Measurements from ENCODE around the gene UBE3D. TPM values are rescaled to one million over a fixed set of nuclear protein-coding genes. Genes with fewer than 3 reads are reported as not detected.
"Not testable (repeated sequence)": the region's sequence is repeated elsewhere in the genome, so short reads cannot be mapped to it uniquely, and the experiment has no call there.

Gene UBE3D
- total RNA-seq, 3 donors from 2014 or later: 9.7 to 11.6 (median 10.4) TPM

DNA sequence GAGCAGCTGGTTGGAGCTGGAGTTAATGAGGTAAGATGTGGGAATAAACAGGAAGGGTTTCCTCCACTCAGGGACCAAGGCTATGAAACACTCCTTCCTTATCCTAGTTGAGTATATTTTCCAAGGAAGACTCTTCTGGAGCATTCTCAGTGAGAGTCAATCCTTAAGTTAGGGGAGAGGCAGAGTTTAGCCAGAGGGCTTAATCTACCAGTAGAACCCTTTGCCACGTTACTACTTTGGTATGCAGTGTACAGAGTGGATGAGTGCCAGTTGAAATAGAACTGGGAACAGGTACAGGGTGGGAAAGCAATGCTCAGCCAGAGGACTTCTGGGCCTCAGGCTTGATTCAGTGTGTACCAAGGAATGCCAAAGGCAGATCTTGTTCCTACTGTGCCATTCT lies 114.3 kb downstream of the UBE3D start:
- H3K36me3 Mint-ChIP-seq (ENCODE audit: insufficient read depth): peaks cover 55% of the 10 kb centered on the region
- no peaks in the 10 kb centered on the region for H3K27me3 Mint-ChIP-seq (ENCODE audit: low read depth)
- ATAC-seq (no peak), DNase-seq (no peak)
- peaks cover 13% of the 10 kb centered on the region for H3K9me3 Mint-ChIP-seq
- peaks cover 2% of the 10 kb centered on the region for H3K4me1 Mint-ChIP-seq (ENCODE audit: low read depth)
- H3K4me3 Mint-ChIP-seq: no peak overlapping the region

DNA sequence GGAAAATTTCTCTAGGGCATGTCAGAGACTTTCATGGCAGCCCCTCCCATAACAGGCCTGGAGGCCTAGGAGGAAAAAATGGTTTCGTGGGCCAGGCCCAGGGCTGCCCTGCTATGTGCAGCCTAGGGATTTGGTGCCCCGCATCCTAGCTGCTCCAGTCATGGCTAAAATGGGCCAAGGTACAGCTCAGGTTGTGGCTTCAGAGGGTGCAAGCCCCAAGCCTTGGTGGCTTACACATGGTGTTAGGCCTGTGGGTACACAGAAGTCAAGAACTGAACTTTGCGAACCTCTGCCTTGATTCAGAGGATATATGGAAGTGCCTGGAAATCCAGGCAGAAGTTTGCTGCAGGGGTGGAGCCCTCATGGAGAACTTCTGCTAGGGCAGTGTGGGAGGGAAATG lies 134.7 kb downstream of the UBE3D start:
- H3K9me3 Mint-ChIP-seq: peaks cover 34% of the 10 kb centered on the region
- not testable (repeated sequence) for ATAC-seq
- H3K36me3 Mint-ChIP-seq (ENCODE audit: insufficient read depth): peaks cover 63% of the 10 kb centered on the region

DNA sequence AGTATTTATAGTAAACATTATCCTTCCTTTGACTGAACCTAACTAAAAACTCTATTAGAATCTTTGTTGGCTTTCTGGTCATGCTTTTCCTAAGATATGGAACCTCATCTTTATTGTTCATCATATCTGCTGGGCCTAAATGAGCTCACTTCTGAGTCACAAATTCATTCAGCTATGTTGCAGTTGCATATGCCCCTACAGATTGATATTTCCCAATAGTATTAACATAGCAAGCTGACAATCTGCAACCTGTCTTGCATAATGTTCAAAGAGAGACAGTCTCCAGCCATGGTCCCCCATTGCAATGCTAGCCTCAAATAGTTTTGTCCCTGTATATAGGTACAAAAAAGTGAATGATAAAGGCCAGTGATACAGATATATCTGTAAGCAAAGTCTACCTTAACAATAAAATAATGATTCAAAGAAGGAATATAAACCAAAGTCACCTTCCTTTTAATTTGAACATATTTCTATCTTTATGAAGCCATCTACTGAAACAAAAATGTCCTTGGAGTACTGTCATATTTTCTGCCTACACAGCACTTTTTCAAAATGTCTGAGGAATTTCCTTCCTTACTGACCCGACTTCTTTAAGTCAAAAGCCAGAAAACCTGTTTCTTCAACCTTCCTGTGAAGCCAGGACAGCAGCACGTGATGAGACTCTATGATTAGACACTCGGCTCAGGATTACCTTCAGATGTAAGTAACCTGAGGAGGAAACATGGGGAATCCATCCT lies 140.7 kb downstream of the UBE3D start:
- DNase-seq (no peak), ATAC-seq (no peak)
- no peak overlapping the region for H3K4me3 Mint-ChIP-seq
- no peaks in the 10 kb centered on the region for H3K27me3 Mint-ChIP-seq (ENCODE audit: low read depth)
- H3K4me1 Mint-ChIP-seq (ENCODE audit: low read depth): no peaks in the 10 kb centered on the region
- peaks cover 4% of the 10 kb centered on the region for H3K9me3 Mint-ChIP-seq
- peaks cover 18% of the 10 kb centered on the region for H3K36me3 Mint-ChIP-seq (ENCODE audit: insufficient read depth)

More for the DNA sequence above, 134.7 kb downstream of the UBE3D start:
- DNase-seq; H3K27me3 Mint-ChIP-seq (ENCODE audit: low read depth); H3K4me3 Mint-ChIP-seq; H3K4me1 Mint-ChIP-seq (ENCODE audit: low read depth): not testable (repeated sequence)

DNA sequence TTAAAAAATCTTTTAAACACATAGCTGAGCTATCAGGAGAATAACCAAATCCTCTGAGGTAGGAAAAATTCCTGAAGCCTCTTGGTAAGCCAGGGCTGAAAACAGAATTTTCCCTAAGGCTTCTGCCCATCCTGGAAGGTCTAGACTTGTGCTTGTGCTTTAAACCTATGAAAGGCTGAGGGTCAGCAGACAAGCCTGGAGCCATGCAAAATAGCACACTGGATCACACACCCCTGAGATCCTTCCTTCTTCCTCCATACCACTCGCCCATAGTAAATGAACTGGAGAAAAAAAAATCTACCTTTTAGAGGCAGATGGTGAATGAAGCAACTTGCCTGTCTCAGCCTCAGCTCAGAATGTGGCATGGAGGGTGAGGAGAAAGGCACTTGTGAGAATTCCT lies 144.4 kb downstream of the UBE3D start:
- H3K36me3 Mint-ChIP-seq (ENCODE audit: insufficient read depth): peaks cover 15% of the 10 kb centered on the region
- H3K4me3 Mint-ChIP-seq: no peak overlapping the region
- no peaks in the 10 kb centered on the region for H3K27me3 Mint-ChIP-seq (ENCODE audit: low read depth)
- DNase-seq: no peak
- peaks cover 6% of the 10 kb centered on the region for H3K9me3 Mint-ChIP-seq
- ATAC-seq: no peak
- H3K4me1 Mint-ChIP-seq (ENCODE audit: low read depth): no peaks in the 10 kb centered on the region

DNA sequence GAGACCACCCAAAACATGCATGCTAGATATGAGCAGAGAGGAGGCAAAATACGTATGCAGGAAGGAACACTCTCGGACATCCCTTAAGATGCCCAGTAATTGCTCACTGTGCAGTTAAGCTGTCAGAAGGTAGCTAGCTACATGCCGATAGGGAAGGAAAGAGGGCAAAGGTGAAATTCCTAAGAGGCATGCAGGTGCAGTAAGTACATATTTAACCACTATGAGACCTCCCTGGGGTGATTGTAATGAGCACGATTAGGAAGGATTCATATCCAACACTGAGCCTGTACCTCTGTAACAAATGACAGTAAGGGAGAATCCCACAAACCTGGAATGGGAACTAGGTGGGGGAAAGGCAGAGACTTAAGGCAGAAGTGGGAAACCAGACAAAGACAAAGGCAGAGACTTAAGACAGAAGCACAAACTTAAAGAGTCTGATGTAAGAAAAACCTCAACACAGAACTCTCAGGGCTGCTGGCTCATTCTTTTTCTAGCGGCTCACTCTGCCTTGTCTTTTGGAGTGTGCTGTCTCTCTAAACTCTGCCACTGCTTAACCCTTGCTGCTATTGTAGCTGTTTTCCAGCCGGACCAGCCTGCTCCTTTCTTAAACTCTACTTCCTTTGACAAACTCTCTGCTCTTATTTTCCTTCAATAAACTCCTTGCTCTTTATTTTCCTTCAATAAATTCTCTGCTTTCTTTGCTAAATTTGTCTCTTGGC lies 148.1 kb downstream of the UBE3D start:
- Mint-ChIP-seq H3K4me1 (ENCODE audit: low read depth) (no peaks in the 10 kb centered on the region), H3K27me3 (ENCODE audit: low read depth) (no peaks in the 10 kb centered on the region), H3K4me3 (no peak overlapping the region), H3K9me3 (peaks cover 6% of the 10 kb centered on the region), H3K36me3 (ENCODE audit: insufficient read depth) (peaks cover 21% of the 10 kb centered on the region)
- DNase-seq: no peak
- no peak for ATAC-seq

DNA sequence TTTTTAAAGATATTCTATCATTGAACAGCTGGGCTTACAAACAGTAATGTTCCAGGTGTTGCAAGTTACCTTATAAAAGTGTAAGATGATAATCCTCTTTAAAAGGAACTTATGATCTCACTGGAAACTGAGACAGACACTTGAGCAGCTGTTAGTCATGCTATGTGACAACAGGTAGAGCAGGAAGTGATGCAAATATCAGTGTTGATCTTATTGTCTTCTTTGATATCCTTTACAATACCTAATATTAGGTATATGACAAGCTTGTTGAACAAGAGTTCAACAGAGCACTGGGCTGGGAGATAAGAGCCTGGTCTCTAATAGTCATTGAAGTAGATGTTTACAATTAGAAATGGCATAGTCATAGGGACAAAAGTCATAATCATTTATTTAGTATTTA lies 150.0 kb downstream of the UBE3D start:
- Mint-ChIP-seq H3K4me3 (no peak overlapping the region), H3K36me3 (ENCODE audit: insufficient read depth) (peaks cover 22% of the 10 kb centered on the region), H3K4me1 (ENCODE audit: low read depth) (no peaks in the 10 kb centered on the region), H3K9me3 (peaks cover 6% of the 10 kb centered on the region), H3K27me3 (ENCODE audit: low read depth) (no peaks in the 10 kb centered on the region)
- no peak for DNase-seq
- ATAC-seq: no peak

DNA sequence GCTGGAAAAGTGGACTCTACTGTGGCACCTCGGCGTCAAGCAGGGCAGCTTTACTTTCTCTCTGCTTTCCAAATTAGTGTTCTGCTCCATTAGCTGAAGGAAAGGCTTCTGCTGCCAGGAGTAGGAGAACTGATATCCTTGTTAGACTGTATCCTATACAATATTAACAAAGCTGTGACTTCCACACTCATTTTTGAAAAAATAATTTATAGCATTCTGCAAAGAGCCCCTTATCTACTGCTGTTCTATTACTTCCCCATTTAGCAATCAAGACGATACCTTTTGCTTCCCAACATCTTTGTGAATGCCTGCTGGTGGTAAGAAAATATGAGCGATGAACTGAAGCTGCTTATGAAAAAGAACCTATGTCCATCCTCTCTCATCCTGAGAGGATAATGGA lies 151.1 kb downstream of the UBE3D start:
- Mint-ChIP-seq H3K4me1 (ENCODE audit: low read depth) (no peaks in the 10 kb centered on the region), H3K4me3 (no peak overlapping the region), H3K9me3 (peaks cover 6% of the 10 kb centered on the region), H3K27me3 (ENCODE audit: low read depth) (no peaks in the 10 kb centered on the region), H3K36me3 (ENCODE audit: insufficient read depth) (peaks cover 20% of the 10 kb centered on the region)
- ATAC-seq (no peak), DNase-seq (no peak)

DNA sequence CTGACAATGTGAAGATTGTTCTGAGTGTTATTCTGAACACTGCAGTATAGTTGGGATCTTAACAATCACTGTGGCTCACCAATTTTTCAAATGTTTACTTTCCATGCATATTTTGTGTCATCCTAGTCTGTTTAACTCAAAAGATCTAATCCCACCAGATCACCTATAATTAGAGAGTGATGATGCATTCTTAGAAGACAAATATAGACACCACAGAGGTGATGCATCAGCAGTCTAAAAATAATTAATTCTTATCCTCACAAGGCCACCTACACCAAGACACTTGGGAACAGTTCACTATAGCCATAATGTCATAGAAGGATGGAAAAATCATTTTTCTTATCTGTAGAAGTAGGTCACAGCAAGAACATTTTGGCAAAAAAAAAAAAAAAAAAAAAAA lies 154.8 kb downstream of the UBE3D start:
- Mint-ChIP-seq H3K27me3 (ENCODE audit: low read depth) (no peaks in the 10 kb centered on the region), H3K4me3 (no peak overlapping the region), H3K4me1 (ENCODE audit: low read depth) (no peaks in the 10 kb centered on the region), H3K9me3 (no peaks in the 10 kb centered on the region), H3K36me3 (ENCODE audit: insufficient read depth) (peaks cover 13% of the 10 kb centered on the region)
- no peak for DNase-seq
- no peak for ATAC-seq

DNA sequence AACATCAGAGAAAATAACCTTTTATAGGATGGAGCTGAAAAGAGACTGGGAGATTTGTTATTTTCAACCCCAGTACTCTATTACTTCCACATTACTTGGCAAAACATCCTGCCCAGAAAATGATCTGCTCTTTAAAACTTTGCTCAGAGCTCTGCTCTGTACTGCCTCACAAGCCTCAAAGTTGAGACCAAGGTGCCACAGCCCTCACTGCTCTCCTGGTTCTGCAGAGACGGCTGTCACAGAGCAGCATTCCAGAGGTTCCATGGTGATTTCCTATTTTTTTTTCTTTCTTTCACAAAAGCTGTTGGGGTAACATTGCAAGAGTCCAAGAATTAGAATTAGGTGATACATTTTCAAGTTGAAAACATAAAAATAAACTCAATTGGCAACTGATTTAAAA lies 155.2 kb downstream of the UBE3D start:
- Mint-ChIP-seq H3K36me3 (ENCODE audit: insufficient read depth) (peaks cover 13% of the 10 kb centered on the region), H3K4me3 (no peak overlapping the region), H3K27me3 (ENCODE audit: low read depth) (no peaks in the 10 kb centered on the region), H3K9me3 (no peaks in the 10 kb centered on the region), H3K4me1 (ENCODE audit: low read depth) (no peaks in the 10 kb centered on the region)
- DNase-seq: no peak
- ATAC-seq: no peak

DNA sequence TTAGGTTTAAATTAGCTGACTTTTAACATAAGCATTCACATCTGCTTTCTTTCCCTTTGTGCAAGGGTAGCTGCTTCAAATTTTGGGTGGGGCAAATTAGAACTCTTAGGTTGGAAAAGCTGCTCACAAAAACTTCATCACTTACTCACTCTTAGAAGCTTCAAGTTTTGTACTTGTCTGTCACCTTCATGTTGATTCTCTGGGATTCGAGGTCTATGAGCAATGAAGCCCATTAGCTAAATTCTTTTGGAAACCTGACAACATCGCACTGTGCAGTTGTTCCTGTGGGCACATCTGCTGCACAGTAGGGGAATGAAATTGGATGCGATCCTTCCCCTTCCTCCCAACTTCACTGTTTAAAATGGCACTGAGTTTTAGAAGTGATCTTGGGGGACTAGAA lies 156.1 kb downstream of the UBE3D start:
- H3K4me3 Mint-ChIP-seq: no peak overlapping the region
- ATAC-seq: no peak
- no peaks in the 10 kb centered on the region for H3K9me3 Mint-ChIP-seq
- peaks cover 8% of the 10 kb centered on the region for H3K36me3 Mint-ChIP-seq (ENCODE audit: insufficient read depth)
- no peak for DNase-seq
- H3K27me3 Mint-ChIP-seq (ENCODE audit: low read depth): no peaks in the 10 kb centered on the region
- no peaks in the 10 kb centered on the region for H3K4me1 Mint-ChIP-seq (ENCODE audit: low read depth)

DNA sequence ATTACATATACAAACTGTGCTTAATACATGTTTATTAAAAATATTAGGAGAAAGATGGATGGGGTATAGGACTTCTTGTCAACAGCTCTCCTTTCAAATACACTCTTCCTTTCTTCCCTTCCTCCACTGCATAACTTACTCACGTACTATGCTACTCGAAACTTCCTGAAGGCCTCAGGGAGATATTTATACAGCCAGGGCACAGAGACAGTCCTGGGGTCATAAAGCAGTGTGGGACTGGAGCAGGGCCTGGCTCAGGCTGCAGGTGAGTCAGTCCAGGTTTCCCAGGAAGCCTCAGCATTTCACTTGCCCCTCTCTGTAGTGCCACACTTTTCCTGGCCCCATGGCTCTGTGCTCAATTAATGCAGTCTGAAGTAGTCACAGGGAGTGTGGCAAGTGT lies 157.0 kb downstream of the UBE3D start:
- H3K27me3 Mint-ChIP-seq (ENCODE audit: low read depth): no peaks in the 10 kb centered on the region
- H3K4me3 Mint-ChIP-seq: no peak overlapping the region
- DNase-seq: no peak
- H3K36me3 Mint-ChIP-seq (ENCODE audit: insufficient read depth): peaks cover 6% of the 10 kb centered on the region
- no peaks in the 10 kb centered on the region for H3K9me3 Mint-ChIP-seq
- ATAC-seq: no peak
- H3K4me1 Mint-ChIP-seq (ENCODE audit: low read depth): no peaks in the 10 kb centered on the region

DNA sequence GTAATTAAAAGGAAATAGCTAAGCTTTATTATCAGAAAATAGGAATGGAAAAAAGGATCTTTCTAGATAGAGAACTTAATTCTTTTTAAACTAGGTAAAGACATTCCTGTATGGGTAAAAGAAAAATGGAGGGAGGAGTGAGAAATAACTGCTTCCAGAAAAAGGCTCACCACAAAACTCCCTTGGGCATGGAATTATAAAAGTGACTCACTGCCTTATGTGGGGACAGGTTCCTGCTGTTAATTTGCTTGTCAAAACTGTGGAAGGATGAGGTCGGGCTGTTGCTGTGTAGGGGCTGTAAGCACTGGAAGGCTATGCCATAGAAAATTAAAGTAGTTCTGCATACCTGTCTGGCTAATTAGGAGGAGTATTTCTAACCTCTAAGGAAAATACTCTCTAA lies 158.7 kb downstream of the UBE3D start:
- Mint-ChIP-seq H3K9me3 (no peaks in the 10 kb centered on the region), H3K4me1 (ENCODE audit: low read depth) (no peaks in the 10 kb centered on the region), H3K36me3 (ENCODE audit: insufficient read depth) (peaks cover 7% of the 10 kb centered on the region), H3K4me3 (no peak overlapping the region), H3K27me3 (ENCODE audit: low read depth) (no peaks in the 10 kb centered on the region)
- ATAC-seq (no peak), DNase-seq (no peak)

DNA sequence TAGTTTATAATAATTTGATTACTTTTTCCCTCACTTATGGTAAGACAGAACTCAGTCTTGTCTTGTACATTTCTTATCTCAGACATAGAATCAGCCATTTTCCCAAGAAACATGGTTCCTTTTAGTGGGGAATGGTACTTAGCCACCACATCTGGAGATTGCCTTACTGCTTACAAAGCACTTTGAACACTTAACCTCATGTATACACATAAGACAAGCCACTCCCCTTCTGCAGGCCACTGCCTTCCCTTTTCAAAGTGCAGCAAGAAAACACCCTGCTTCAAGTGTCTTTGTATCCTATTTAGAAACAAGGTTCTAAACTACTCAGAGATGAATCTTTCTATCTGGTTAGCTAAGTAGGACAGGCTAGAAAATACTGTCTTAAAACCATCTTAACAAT lies 159.2 kb downstream of the UBE3D start:
- Mint-ChIP-seq H3K27me3 (ENCODE audit: low read depth) (no peaks in the 10 kb centered on the region), H3K4me1 (ENCODE audit: low read depth) (no peaks in the 10 kb centered on the region), H3K36me3 (ENCODE audit: insufficient read depth) (peaks cover 7% of the 10 kb centered on the region), H3K9me3 (no peaks in the 10 kb centered on the region), H3K4me3 (no peak overlapping the region)
- ATAC-seq (no peak), DNase-seq (no peak)

DNA sequence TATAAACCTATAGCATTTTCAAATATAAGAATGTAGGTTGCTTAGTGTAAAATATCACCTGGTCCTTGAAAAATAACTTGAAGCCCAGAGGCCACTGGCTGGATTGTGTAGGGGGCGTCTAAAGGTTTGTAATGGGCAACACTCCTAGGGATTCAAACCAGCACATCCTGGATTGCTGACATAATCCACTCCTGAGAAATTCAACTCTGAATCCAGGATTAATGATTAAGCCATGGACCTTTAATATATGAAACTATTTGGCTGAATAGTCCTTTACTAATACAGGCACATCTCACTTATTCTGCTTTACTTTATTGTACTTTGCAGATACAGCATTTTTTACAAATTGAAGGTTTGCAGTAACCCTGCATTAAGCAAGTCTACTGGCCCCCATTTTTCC lies 160.8 kb downstream of the UBE3D start:
- Mint-ChIP-seq H3K36me3 (ENCODE audit: insufficient read depth) (peaks cover 5% of the 10 kb centered on the region), H3K9me3 (no peaks in the 10 kb centered on the region), H3K27me3 (ENCODE audit: low read depth) (no peaks in the 10 kb centered on the region), H3K4me1 (ENCODE audit: low read depth) (no peaks in the 10 kb centered on the region), H3K4me3 (no peak overlapping the region)
- no peak for DNase-seq
- ATAC-seq: no peak

DNA sequence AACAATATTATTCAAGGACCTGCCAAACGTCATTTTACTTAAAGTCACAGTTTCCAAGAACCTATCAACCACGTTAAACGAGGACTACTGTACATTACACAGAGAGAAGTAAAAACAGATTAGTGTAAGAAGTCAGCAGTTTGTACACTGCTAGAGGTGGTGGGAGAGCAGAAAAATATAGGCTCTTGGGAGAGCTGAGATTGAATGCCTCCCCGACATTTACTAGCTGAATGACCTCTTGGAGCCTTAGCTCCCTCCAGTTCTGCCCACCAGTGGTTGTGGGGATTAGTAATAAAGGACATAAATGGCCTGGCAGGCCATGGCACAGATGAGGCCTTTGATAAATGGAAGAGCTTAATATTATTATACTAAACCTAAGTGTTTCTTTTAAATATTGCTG lies 161.4 kb downstream of the UBE3D start:
- Mint-ChIP-seq H3K27me3 (ENCODE audit: low read depth) (no peaks in the 10 kb centered on the region), H3K9me3 (no peaks in the 10 kb centered on the region), H3K4me3 (no peak overlapping the region), H3K36me3 (ENCODE audit: insufficient read depth) (peaks cover 5% of the 10 kb centered on the region), H3K4me1 (ENCODE audit: low read depth) (no peaks in the 10 kb centered on the region)
- no peak for ATAC-seq
- DNase-seq: no peak

Measured in activated T-cell treated with anti-CD3 and anti-CD28 coated beads, Interleukin-2, amount 50 U/mL, for 4 hours (primary cell).